Measurements from ENCODE around the gene ENTPD6. TPM values are rescaled to one million over a fixed set of nuclear protein-coding genes. Genes with fewer than 3 reads are reported as not detected.
"Not testable (repeated sequence)": the region's sequence is repeated elsewhere in the genome, so short reads cannot be mapped to it uniquely, and the experiment has no call there.

ENTPD6 gene
- total RNA-seq, 1 experiment from 2014 or later = 77.0 TPM

DNA sequence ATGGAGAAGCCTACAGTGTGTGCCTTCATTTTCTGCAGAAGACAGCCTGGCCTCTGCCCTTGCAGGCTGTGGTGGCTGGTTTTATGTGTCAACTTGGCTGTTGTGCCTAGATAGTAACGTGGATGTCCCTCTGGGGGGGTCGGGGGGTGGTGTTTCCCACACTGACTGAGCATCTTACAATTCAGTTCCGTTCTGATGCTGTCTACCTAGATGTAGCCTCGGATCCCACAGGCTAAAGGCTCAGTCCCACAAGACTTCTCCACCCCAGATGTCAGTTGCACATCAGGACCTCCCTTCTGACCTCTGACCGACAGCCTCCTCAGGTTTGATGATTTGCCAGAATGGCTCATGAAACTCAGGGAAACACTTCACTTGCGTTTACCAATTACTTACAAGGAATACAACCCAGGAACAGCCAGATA, 56.7 kb downstream of the ENTPD6 start:
- Histone ChIP-seq H3K27ac (no peak overlapping the region), H3K4me3 (no peak overlapping the region), H3K36me3 (peaks cover 74% of the 10 kb centered on the region), H3K4me1 (replicated peaks) (peaks cover 41% of the 10 kb centered on the region), H3K9me3 (replicated peaks) (peaks cover 7% of the 10 kb centered on the region), H3K27me3 (replicated peaks) (no peaks in the 10 kb centered on the region)
- DNase-seq (ENCODE audit: low read depth in 1 of 2, low spot score in 2 of 2) = no peak

DNA sequence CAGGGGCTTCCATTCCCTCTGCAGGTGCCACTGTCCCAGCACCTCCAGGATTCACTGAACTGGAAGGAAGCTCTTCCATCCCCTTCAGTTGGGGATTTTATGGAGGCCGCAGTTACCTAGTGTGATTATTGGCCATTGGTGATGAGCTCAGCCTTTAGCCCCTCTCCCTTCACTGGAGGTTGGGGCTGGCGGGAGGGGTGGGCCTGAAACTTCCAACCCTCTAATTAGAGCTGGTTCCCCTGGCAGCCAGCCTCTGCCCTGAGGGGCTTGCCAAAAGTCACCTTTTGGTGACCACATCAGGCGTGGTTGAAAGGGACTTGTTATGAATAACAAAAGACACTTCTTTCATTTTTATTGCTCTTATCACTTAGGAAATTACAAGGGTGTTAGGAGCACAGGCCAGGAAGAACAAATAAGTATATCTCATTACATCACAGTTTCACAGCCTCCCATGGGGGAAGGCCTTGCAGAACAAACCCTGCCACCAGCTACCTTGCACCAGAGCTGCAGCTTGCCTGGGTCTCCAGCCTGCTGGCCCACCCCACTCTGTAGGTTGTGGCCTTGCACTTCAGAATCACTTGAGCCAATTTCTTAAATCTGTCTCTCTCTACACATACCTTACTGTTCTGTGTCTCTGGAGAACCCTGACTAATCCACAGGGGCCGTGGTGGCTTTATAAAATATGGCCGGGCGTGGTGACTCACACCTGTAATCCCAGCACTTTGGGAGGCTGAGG, 57.3 kb downstream of the ENTPD6 start:
- H3K27me3 ChIP-seq (replicated peaks) = no peaks in the 10 kb centered on the region
- H3K9me3 ChIP-seq (replicated peaks) = peaks cover 5% of the 10 kb centered on the region
- no peak for DNase-seq (ENCODE audit: low read depth in 1 of 2, low spot score in 2 of 2)
- peaks cover 76% of the 10 kb centered on the region for H3K36me3 ChIP-seq
- no peak overlapping the region for H3K27ac ChIP-seq
- H3K4me1 ChIP-seq (replicated peaks) = peaks cover 37% of the 10 kb centered on the region
- no peak overlapping the region for H3K4me3 ChIP-seq

DNA sequence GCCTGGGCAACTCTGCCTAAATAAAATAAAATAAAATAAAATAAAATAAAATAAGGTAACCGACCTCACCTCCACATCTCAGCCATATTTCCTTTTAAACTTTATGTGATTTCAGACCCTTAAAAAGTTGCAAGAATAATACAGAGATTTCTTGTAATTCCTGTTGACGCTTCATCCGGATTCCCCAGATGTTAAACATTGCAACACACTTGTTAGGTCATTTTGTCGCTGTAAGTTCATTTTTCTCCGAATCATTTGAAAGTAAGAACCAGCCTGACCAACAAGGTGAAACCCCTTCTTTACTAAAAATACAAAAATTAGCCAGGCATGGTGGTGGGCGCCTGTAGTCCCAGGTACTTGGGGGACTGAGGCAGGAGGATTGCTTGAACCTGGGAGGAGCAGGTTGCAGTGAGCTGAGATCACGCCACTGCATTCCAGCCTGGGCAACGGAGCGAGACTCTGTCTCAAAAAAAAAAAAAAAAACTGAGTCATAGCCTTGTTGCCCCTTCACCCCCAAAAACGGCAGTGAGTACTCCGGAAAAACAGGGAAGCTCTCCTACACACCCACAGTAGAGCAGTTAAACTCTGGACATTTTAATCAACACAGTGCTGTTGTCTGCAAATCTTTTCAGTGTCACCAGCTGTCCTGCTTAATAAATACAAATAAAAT, 58.2 kb downstream of the ENTPD6 start:
- H3K4me1 ChIP-seq (replicated peaks) = peaks cover 28% of the 10 kb centered on the region
- no peaks in the 10 kb centered on the region for H3K9me3 ChIP-seq (replicated peaks)
- H3K27me3 ChIP-seq (replicated peaks) = no peaks in the 10 kb centered on the region
- H3K4me3 ChIP-seq = no peak overlapping the region
- peaks cover 77% of the 10 kb centered on the region for H3K36me3 ChIP-seq
- no peak overlapping the region for H3K27ac ChIP-seq
- DNase-seq (ENCODE audit: low read depth in 1 of 2, low spot score in 2 of 2) = no peak

DNA sequence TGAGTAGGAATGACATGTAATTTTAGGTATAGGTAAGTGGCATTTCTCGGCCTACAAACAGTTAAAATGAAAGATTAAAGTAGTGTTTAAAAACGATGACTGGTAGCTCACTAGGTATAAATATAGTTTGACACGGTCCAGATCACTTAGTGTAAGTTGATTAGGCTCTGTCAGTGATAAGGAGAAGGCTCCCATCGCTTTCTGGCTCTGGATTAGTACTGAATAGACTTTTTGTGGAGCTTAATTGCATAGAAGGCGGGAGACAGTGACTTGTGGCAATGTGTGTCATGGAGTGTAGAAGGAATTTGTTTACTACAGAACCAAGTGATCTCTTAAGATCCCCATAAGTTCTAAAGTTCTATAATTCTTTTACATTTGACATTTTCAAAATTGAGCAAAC, 59.1 kb downstream of the ENTPD6 start:
- Histone ChIP-seq H3K9me3 (replicated peaks) (no peaks in the 10 kb centered on the region), H3K4me3 (no peak overlapping the region), H3K27ac (no peak overlapping the region), H3K27me3 (replicated peaks) (no peaks in the 10 kb centered on the region), H3K36me3 (peaks cover 81% of the 10 kb centered on the region), H3K4me1 (replicated peaks) (peaks cover 24% of the 10 kb centered on the region)
- no peak for DNase-seq (ENCODE audit: low read depth in 1 of 2, low spot score in 2 of 2)

DNA sequence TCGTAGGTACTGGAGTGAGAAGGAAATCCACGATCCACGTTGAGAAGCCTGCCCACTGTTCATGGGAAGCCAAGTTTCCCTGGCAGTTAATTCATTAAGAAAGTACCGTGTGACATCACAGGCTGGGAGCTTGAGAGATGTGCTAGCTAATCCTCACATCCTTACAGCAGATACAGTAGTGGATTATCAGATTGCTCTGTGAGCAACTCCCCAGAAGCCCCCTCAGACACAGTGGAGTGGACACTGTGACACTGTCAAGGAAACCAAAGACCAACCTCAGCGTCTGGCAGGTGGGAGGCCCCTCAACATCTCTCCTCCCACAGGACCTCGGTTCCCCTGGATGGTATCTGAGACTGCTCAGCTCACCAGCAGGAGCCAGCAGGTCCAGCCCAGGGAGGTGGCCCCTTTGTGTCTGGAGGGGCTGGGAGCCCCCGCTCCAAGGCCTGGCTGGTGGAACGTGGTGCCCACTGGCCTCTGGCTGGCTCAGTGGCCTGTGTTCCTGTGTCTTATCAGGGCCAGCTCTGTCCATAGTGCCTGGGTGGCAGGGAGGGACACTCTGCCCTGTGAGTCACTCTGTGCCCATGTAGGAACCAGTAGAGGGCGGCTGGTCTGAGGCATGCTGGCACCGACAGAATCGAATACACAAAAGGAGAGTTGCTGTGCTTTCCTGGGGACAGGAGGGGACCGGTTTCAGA, 59.6 kb downstream of the ENTPD6 start:
- H3K4me3 ChIP-seq = no peak overlapping the region
- peaks cover 83% of the 10 kb centered on the region for H3K36me3 ChIP-seq
- H3K4me1 ChIP-seq (replicated peaks) = peaks cover 18% of the 10 kb centered on the region
- no peaks in the 10 kb centered on the region for H3K27me3 ChIP-seq (replicated peaks)
- H3K9me3 ChIP-seq (replicated peaks) = no peaks in the 10 kb centered on the region
- no peak for DNase-seq (ENCODE audit: low read depth in 1 of 2, low spot score in 2 of 2)
- H3K27ac ChIP-seq = no peak overlapping the region

DNA sequence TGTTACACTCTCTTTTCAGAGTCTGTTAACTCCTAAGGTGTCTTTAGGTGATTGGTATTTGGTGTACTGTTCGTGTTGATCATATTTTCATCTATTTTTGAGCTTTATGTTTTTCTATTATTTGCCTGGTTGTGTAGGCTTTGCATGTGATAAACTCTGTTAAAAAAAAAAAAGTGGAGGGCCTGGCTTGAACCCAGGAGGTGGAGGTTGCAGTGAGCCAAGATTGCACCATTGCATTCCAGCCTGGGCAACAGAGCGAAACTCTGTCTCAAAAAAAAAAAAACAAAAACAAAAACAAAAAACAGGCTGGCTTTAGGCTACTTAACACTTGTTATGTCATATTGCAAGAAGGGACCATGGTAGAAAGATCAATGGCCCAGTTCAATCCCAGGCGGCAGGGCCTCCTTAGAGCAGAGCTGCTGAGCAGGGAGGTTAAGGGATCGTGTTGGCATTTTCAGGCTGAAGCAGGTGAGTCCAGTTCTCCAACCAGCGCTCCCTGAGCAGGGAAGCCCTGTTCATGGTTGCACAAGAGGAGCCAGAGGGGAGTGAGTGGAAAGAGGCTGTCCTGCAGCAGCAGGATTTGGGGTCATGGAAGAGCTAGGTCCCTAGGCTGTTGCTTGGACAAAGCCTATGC, 60.8 kb downstream of the ENTPD6 start:
- Histone ChIP-seq H3K27me3 (replicated peaks) (no peaks in the 10 kb centered on the region), H3K9me3 (replicated peaks) (no peaks in the 10 kb centered on the region), H3K27ac (no peak overlapping the region), H3K36me3 (peaks cover 82% of the 10 kb centered on the region), H3K4me1 (replicated peaks) (peaks cover 11% of the 10 kb centered on the region), H3K4me3 (no peak overlapping the region)
- DNase-seq (ENCODE audit: low read depth in 1 of 2, low spot score in 2 of 2) = no peak

DNA sequence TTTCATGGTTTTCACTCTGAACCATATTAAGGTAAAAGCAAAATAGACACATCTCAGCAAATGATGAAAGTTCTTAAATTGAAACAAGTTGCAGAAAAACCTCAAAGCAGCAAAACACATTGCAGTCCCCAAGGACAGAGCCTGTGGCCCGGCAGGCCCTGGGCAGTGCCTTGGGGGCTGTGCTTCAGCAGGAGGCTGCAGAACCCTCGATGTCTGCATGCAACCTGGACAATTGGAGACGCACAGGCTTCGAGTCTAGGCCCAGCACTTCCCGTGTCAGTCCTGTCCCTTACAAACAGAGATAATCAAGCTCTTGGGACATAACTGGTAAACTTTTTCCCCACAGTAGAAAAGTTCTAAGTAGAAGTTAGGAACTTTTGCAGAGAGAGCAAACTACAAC, 61.6 kb downstream of the ENTPD6 start:
- H3K36me3 ChIP-seq = peaks cover 83% of the 10 kb centered on the region
- no peak overlapping the region for H3K4me3 ChIP-seq
- peaks cover 11% of the 10 kb centered on the region for H3K4me1 ChIP-seq (replicated peaks)
- H3K9me3 ChIP-seq (replicated peaks) = no peaks in the 10 kb centered on the region
- no peaks in the 10 kb centered on the region for H3K27me3 ChIP-seq (replicated peaks)
- H3K27ac ChIP-seq = no peak overlapping the region
- DNase-seq (ENCODE audit: low read depth in 1 of 2, low spot score in 2 of 2) = no peak

DNA sequence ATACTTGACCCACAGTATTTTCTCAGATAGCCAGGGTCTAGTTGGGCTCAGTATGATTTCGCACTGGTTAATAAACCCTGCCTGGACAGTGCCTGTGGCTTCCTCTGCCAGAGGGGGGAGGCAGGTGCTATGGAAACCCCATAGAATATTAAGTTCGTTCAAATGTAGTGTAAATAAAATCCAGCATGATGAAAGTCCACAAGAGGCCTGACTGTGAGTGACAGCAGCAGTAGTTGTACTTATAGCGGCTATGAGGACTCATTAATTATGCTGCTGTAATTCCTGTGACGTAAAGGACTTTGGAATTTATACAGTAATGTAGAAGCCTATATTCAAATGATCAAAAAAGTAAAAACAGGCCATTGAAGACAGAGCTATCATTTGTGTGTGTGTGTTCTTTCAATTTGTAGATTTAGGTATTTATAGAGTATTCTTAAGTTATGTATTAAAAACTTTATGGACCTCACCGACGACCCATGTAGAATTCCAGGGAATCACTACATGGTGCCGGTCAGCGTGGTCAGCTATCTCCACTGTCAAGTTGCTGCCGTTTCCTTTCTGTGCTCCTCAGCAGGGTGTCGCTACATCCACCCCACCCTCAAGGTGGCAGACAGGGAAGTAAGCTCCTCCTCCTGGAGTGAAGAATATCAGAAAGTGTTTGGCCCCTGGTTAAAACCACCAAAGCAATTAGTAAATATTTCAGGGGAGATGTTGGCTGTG, 62.4 kb downstream of the ENTPD6 start:
- H3K27me3 ChIP-seq (replicated peaks) = no peaks in the 10 kb centered on the region
- H3K27ac ChIP-seq = no peak overlapping the region
- H3K4me3 ChIP-seq = no peak overlapping the region
- peaks cover 83% of the 10 kb centered on the region for H3K36me3 ChIP-seq
- no peak for DNase-seq (ENCODE audit: low read depth in 1 of 2, low spot score in 2 of 2)
- peaks cover 11% of the 10 kb centered on the region for H3K4me1 ChIP-seq (replicated peaks)
- no peaks in the 10 kb centered on the region for H3K9me3 ChIP-seq (replicated peaks)

DNA sequence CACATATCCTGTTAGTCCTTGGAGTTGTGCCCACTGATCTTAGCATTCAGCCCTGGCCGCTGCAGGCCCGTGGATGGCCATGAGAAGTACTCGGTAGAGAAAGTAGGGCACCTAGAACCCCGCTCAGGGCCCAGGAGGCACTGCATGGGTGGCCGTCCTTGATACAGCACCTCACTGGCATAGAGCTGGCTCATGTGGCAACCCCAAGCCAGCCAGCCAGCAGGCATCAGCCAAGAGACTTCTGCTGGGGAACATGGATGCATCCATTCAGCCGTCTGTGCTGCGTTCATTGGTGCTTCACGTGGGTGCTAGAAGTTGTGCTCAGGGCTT, 62.9 kb downstream of the ENTPD6 start:
- H3K36me3 ChIP-seq = peaks cover 82% of the 10 kb centered on the region
- H3K9me3 ChIP-seq (replicated peaks) = no peaks in the 10 kb centered on the region
- H3K4me1 ChIP-seq (replicated peaks) = peaks cover 11% of the 10 kb centered on the region
- H3K27me3 ChIP-seq (replicated peaks) = no peaks in the 10 kb centered on the region
- DNase-seq (ENCODE audit: low read depth in 1 of 2, low spot score in 2 of 2) = no peak
- H3K27ac ChIP-seq = no peak overlapping the region
- H3K4me3 ChIP-seq = no peak overlapping the region

DNA sequence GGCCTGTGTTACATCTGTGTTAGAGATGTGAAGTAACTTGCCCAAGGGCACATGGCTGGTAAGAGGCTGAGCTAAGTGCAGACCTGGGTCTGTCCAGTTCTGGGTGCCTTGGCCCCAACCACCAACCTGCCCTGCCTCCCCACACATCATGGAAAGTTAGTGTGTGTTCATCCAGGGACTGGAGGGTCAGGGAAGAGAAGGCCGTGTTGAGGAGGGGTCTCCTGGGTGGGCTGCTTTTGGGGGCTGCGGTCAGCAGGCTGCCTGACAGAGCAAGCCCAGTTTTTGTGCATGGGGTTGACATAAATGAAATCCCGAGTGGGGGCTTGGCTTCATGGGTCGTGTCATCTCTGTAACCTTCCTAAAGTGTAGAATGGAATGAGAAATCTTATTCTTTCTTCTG, 63.3 kb downstream of the ENTPD6 start:
- H3K27ac ChIP-seq = no peak overlapping the region
- no peak overlapping the region for H3K4me3 ChIP-seq

DNA sequence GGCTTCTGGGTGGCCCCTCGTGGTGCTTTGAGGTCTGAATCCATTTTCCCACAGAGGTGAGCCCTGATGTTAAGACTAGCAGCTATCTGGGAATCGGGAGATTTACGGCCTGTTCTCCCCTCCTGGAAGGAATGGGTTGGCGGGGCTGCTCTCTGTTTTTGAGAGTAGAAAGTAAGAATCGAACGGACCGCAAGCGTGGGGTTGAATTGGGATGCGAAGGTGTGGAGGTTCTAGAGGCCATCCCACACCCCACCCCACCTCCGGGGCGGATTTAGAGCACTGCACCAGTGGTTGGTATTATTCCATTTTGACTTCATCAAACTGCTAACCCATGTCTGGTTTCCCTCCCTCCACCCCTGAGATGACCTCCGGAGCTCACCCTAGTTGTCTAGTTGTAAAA, 63.8 kb downstream of the ENTPD6 start:
- H3K27me3 ChIP-seq (replicated peaks) = no peaks in the 10 kb centered on the region
- no peak overlapping the region for H3K4me3 ChIP-seq
- H3K27ac ChIP-seq = no peak overlapping the region
- peaks cover 11% of the 10 kb centered on the region for H3K4me1 ChIP-seq (replicated peaks)
- DNase-seq (ENCODE audit: low read depth in 1 of 2, low spot score in 2 of 2) = no peak
- H3K36me3 ChIP-seq = peaks cover 81% of the 10 kb centered on the region
- H3K9me3 ChIP-seq (replicated peaks) = no peaks in the 10 kb centered on the region

More for the DNA sequence above, 63.3 kb downstream of the ENTPD6 start:
- peaks cover 78% of the 10 kb centered on the region for H3K36me3 ChIP-seq
- H3K9me3 ChIP-seq (replicated peaks) = no peaks in the 10 kb centered on the region
- no peaks in the 10 kb centered on the region for H3K27me3 ChIP-seq (replicated peaks)
- H3K4me1 ChIP-seq (replicated peaks) = peaks cover 11% of the 10 kb centered on the region
- DNase-seq (ENCODE audit: low read depth in 1 of 2, low spot score in 2 of 2) = no peak

DNA sequence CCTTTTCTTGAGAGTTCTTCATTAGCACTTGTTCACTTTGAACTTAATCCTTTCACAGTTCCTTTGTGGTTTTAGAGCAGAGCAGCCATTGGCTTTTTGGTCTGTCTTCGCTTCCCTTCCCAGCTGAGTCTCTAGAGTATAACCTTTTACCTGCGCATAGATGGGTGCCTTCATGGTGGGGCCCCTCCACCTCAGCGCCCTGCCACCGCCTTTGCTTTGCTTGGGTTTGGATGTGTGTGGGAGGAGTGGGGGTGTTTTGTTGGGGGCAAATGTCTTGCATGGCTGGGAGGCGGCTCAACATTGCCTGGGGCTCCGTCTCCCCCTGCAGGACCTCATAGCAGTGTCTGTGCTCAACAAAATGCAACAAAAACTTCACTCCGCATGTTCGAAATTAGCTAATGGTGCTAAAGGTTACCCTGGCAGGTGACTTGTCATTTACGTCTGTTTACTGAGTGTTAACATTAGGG, 64.3 kb downstream of the ENTPD6 start:
- peaks cover 6% of the 10 kb centered on the region for H3K4me1 ChIP-seq (replicated peaks)
- peaks cover 81% of the 10 kb centered on the region for H3K36me3 ChIP-seq
- no peaks in the 10 kb centered on the region for H3K27me3 ChIP-seq (replicated peaks)
- no peak overlapping the region for H3K27ac ChIP-seq
- H3K4me3 ChIP-seq = no peak overlapping the region
- no peaks in the 10 kb centered on the region for H3K9me3 ChIP-seq (replicated peaks)
- no peak for DNase-seq (ENCODE audit: low read depth in 1 of 2, low spot score in 2 of 2)

DNA sequence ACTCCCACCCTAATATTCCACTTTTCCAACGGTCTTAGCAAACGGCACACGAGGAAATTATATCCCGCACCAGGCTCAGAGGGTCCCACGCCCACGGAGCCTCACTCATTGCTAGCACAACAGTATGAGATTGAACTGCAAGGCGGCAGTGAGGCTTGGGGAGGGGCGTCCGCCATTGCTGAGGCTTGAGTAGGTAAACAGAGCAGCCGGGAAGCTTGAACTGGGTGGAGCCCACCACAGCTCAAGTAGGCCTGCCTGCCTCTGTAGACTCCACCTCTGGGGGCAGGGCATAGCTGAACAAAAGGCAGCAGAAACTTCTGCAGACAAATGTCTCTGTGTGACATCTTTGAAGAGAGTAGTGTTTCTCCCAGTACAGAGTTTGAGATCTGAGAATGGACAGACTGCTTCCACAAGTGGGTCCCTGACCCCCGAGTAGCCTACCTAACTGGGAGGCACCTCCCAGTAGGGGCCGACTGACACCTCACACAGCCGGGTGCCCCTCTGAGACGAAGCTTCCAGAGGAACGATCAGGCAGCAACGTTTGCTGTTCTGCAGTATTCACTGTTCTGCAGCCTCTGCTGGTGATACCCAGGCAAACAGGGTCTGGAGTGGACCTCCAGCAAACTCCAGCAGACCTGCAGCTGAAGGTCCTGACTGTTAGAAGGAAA, 65.4 kb downstream of the ENTPD6 start:
- H3K4me3 ChIP-seq; H3K27ac ChIP-seq; H3K4me1 ChIP-seq (replicated peaks); H3K27me3 ChIP-seq (replicated peaks); DNase-seq (ENCODE audit: low read depth in 1 of 2, low spot score in 2 of 2); H3K9me3 ChIP-seq (replicated peaks): not testable (repeated sequence)
- peaks cover 75% of the 10 kb centered on the region for H3K36me3 ChIP-seq
